T-helper 17 cell (primary cell): ENCODE results near the gene SETDB2. TPM values are rescaled to one million over a fixed set of nuclear protein-coding genes. Genes with fewer than 3 reads are reported as not detected.

Source experiments
- ATAC-seq: fragments of 150-1000 bp; cut with Tn5 transposase; 2 replicates; pipeline ENCODE4 v1.10.0; 2021; ENCODE audit warnings: mild to moderate bottlenecking, moderate library complexity
- DNase-seq, 3 donors: peaks; one replicate each; pipeline versions ENCODE4 v3.0.0 to v3.0.0-alpha.2; 2020 to 2021
- H3K9me3 ChIP-seq: one replicate; pipeline ENCODE4 v1.7.0; 2013; ENCODE audit warnings: low read length, mild to moderate bottlenecking; ENCODE audit not compliant: control insufficient read depth, poor library complexity, severe bottlenecking
- H3K27ac Mint-ChIP-seq: one replicate; pipeline ENCODE4 v1.8.0; 2022; ENCODE audit warnings: mild to moderate bottlenecking, moderate library complexity, mixed read lengths
- H3K27me3 Mint-ChIP-seq: one replicate; pipeline ENCODE4 v1.8.0; 2022; ENCODE audit warnings: mixed read lengths
- H3K36me3 Mint-ChIP-seq: one replicate; pipeline ENCODE4 v1.8.0; 2022; ENCODE audit warnings: low read depth, mixed read lengths
- H3K4me1 Mint-ChIP-seq: one replicate; pipeline ENCODE4 v1.8.0; 2022; ENCODE audit warnings: mild to moderate bottlenecking, mixed read lengths
- H3K4me3 Mint-ChIP-seq: one replicate; pipeline ENCODE4 v1.8.0; 2022; ENCODE audit warnings: mild to moderate bottlenecking, moderate library complexity, mixed read lengths
- total RNA-seq, 4 donors: library from RNA in 2 of 4; stranded (reverse) in 2 of 4; gene quantifications; one replicate each; pipeline ENCODE4 v1.2.3 and lab custom pipeline; 2022 to 2026

Gene SETDB2
- total RNA-seq, 2 donors from 2014 or later = 15.9 to 17.9 TPM

GRCh38 chr13:49533591-49534269 is 89.7 kb downstream of the SETDB2 start:
- no peak for DNase-seq
- peaks cover 7% of the 10 kb centered on the region for H3K4me1 Mint-ChIP-seq
- no peak for ATAC-seq
- H3K27ac Mint-ChIP-seq = no peak overlapping the region
- no peak overlapping the region for H3K4me3 Mint-ChIP-seq
- H3K27me3 Mint-ChIP-seq = no peaks in the 10 kb centered on the region
- no peaks in the 10 kb centered on the region for H3K9me3 ChIP-seq
- H3K36me3 Mint-ChIP-seq = peaks cover 11% of the 10 kb centered on the region

- H3K27ac Mint-ChIP-seq = no peak overlapping the region
- no peak for ATAC-seq
Measured at GRCh38 chr13:49536144-49536873, 92.2 kb downstream of the SETDB2 start.

GRCh38 chr13:49538404-49538803 is 94.3 kb downstream of the SETDB2 start:
- peaks cover 13% of the 10 kb centered on the region for H3K36me3 Mint-ChIP-seq
- H3K4me1 Mint-ChIP-seq = peaks cover 12% of the 10 kb centered on the region
- H3K27me3 Mint-ChIP-seq = no peaks in the 10 kb centered on the region
- DNase-seq = no peak
- H3K27ac Mint-ChIP-seq = no peak overlapping the region
- H3K4me3 Mint-ChIP-seq = no peak overlapping the region
- no peaks in the 10 kb centered on the region for H3K9me3 ChIP-seq
- no peak for ATAC-seq

More at GRCh38 chr13:49536144-49536873, 92.2 kb downstream of the SETDB2 start:
- Mint-ChIP-seq H3K4me1 (peaks cover 18% of the 10 kb centered on the region), H3K36me3 (peaks cover 13% of the 10 kb centered on the region), H3K27me3 (no peaks in the 10 kb centered on the region), H3K4me3 (no peak overlapping the region)
- H3K9me3 ChIP-seq = no peaks in the 10 kb centered on the region
- no peak for DNase-seq

- peak overlapping the region; percentile 89 for H3K27ac Mint-ChIP-seq
- H3K4me3 Mint-ChIP-seq = peak overlapping the region; percentile 57
- no peak for ATAC-seq
- H3K9me3 ChIP-seq = no peaks in the 10 kb centered on the region
- H3K36me3 Mint-ChIP-seq = peaks cover 6% of the 10 kb centered on the region
- peaks cover 12% of the 10 kb centered on the region for H3K4me1 Mint-ChIP-seq
- no peaks in the 10 kb centered on the region for H3K27me3 Mint-ChIP-seq
- no peak for DNase-seq
Measured at GRCh38 chr13:49539313-49539712, 95.2 kb downstream of the SETDB2 start.

GRCh38 chr13:49539746-49540145 is 95.7 kb downstream of the SETDB2 start:
- H3K4me1 Mint-ChIP-seq = peaks cover 12% of the 10 kb centered on the region
- peak overlapping the region; percentile 89 for H3K27ac Mint-ChIP-seq
- H3K9me3 ChIP-seq = no peaks in the 10 kb centered on the region
- ATAC-seq = no peak
- H3K27me3 Mint-ChIP-seq = no peaks in the 10 kb centered on the region
- no peak for DNase-seq
- peak overlapping the region; percentile 87 for H3K4me3 Mint-ChIP-seq
- peaks cover 4% of the 10 kb centered on the region for H3K36me3 Mint-ChIP-seq

- Mint-ChIP-seq H3K4me1 (peaks cover 12% of the 10 kb centered on the region), H3K27me3 (no peaks in the 10 kb centered on the region), H3K36me3 (peaks cover 4% of the 10 kb centered on the region), H3K4me3 (peak overlapping the region; percentile 87), H3K27ac (peak overlapping the region; percentile 89)
- H3K9me3 ChIP-seq = no peaks in the 10 kb centered on the region
- no peak for DNase-seq
- ATAC-seq = peak; percentile 55
Measured at GRCh38 chr13:49540552-49540951, 96.5 kb downstream of the SETDB2 start.

GRCh38 chr13:49543656-49544055 is 99.6 kb downstream of the SETDB2 start:
- H3K36me3 Mint-ChIP-seq = peaks cover 4% of the 10 kb centered on the region
- no peaks in the 10 kb centered on the region for H3K27me3 Mint-ChIP-seq
- H3K27ac Mint-ChIP-seq = no peak overlapping the region
- H3K4me3 Mint-ChIP-seq = no peak overlapping the region
- no peak for ATAC-seq
- H3K4me1 Mint-ChIP-seq = peaks cover 12% of the 10 kb centered on the region
- H3K9me3 ChIP-seq = no peaks in the 10 kb centered on the region
- DNase-seq = no peak

Other genes with a start within 250 kb of the SETDB2 start
- gene MLNR, start 223.9 kb upstream of the SETDB2 start, total RNA-seq = not detected
- gene CDADC1, start 196.3 kb upstream of the SETDB2 start, total RNA-seq = 10 to 100 TPM; 16.5 to 18.6 TPM
- 1 to 10 TPM; 3.4 to 5.9 TPM for gene CAB39L, start 210 bp upstream of the SETDB2 start, total RNA-seq
- 100 to 1,000 TPM; 104 to 119 TPM for gene PHF11, start 51.7 kb downstream of the SETDB2 start, total RNA-seq
- gene RCBTB1, start 141.3 kb downstream of the SETDB2 start, total RNA-seq = 10 to 100 TPM; 20.2 to 23.0 TPM
- under 1 TPM in 1 of 2 donors, not detected in 1; 0.22 TPM for gene ARL11, start 184.2 kb downstream of the SETDB2 start, total RNA-seq
- gene EBPL, start 247.2 kb downstream of the SETDB2 start, total RNA-seq = 10 to 100 TPM; 11.8 to 17.1 TPM